HepG2 (cell line): ENCODE data around the gene MEF2B. TPM values are rescaled to one million over a fixed set of nuclear protein-coding genes. Genes with fewer than 3 reads are reported as not detected.

Source experiments
- ADNP ChIP-seq: sonication (generic); formaldehyde crosslinking; IDR thresholded peaks from 2 replicates; pipeline ENCODE4 v1.4.0; 2020; ENCODE audit warnings: missing genetic modification reagents
- BRD4 ChIP-seq: sonication (generic); formaldehyde crosslinking; IDR thresholded peaks from 2 replicates; pipeline ENCODE4 v1.4.0; 2020; ENCODE audit warnings: missing genetic modification reagents
- BRF2 ChIP-seq: sonication (generic); formaldehyde crosslinking; IDR thresholded peaks from 2 replicates; pipeline ENCODE4 v1.8.1; 2022; ENCODE audit warnings: mild to moderate bottlenecking, missing genetic modification reagents
- HES4 ChIP-seq: sonication (generic); formaldehyde crosslinking; IDR thresholded peaks from 2 replicates; pipeline ENCODE4 v1.9.0; 2021; ENCODE audit warnings: mild to moderate bottlenecking, missing genetic modification reagents, borderline replicate concordance
- JARID2 ChIP-seq: sonication (generic); formaldehyde crosslinking; IDR thresholded peaks from 2 replicates; pipeline ENCODE4 v1.8.1; 2023; ENCODE audit warnings: missing genetic modification reagents, inconsistent platforms; ENCODE audit not compliant: insufficient replicate concordance
- MAFF ChIP-seq: IDR thresholded peaks from 2 replicates; pipeline ENCODE4 v1.6.1; 2011; ENCODE audit warnings: low read depth, low read length, improper control_type of control experiment
- MAX ChIP-seq: IDR thresholded peaks from 2 replicates; pipeline ENCODE4 v1.6.1; 2012; ENCODE audit warnings: inconsistent platforms
- MYPOP ChIP-seq: sonication (generic); formaldehyde crosslinking; IDR thresholded peaks from 2 replicates; pipeline ENCODE4 v1.8.1; 2023; ENCODE audit warnings: mild to moderate bottlenecking, moderate library complexity, missing genetic modification reagents
- NFKBIZ ChIP-seq: IDR thresholded peaks from 2 replicates; pipeline ENCODE4 v1.6.1; 2018; ENCODE audit warnings: missing genetic modification reagents, missing compliant biosample characterization
- PAX8 ChIP-seq: sonication (generic); formaldehyde crosslinking; IDR thresholded peaks from 2 replicates; pipeline ENCODE4 v1.8.0; 2022; ENCODE audit warnings: mild to moderate bottlenecking, missing genetic modification reagents, borderline replicate concordance
- PRMT3 ChIP-seq: sonication (generic); formaldehyde crosslinking; IDR thresholded peaks from 2 replicates; pipeline ENCODE4 v1.8.1; 2022; ENCODE audit warnings: low read depth, mild to moderate bottlenecking, moderate library complexity, missing genetic modification reagents, borderline replicate concordance
- RELA ChIP-seq: sonication (generic); formaldehyde crosslinking; IDR thresholded peaks from 2 replicates; pipeline ENCODE4 v1.4.0; 2020; ENCODE audit warnings: missing genetic modification reagents
- SCMH1 ChIP-seq: sonication (generic); formaldehyde crosslinking; IDR thresholded peaks from 2 replicates; pipeline ENCODE4 v1.9.0; 2021; ENCODE audit warnings: missing genetic modification reagents, mild to moderate bottlenecking, borderline replicate concordance
- SKI ChIP-seq: fragments of 450-650 bp; IDR thresholded peaks from one replicate; pipeline ENCODE4 v1.6.1; 2018; ENCODE audit warnings: mild to moderate bottlenecking; ENCODE audit not compliant: partially characterized antibody
- SMC3 ChIP-seq: IDR thresholded peaks from 2 replicates; pipeline ENCODE4 v1.6.1; 2011; ENCODE audit warnings: low read length, improper control_type of control experiment
- SOX5 ChIP-seq: IDR thresholded peaks from 2 replicates; pipeline ENCODE4 v1.6.1; 2016; ENCODE audit warnings: borderline replicate concordance
- TCF7L2 ChIP-seq: IDR thresholded peaks from 2 replicates; pipeline ENCODE4 v1.6.1; 2011; ENCODE audit warnings: mild to moderate bottlenecking, low read depth, low read length, moderate library complexity
- ZBTB3 ChIP-seq: sonication (generic); formaldehyde crosslinking; IDR thresholded peaks from 2 replicates; pipeline ENCODE4 v1.4.0; 2020; ENCODE audit warnings: low read depth, mild to moderate bottlenecking, moderate library complexity, missing genetic modification reagents, borderline replicate concordance
- ZNF12 ChIP-seq: sonication (generic); formaldehyde crosslinking; IDR thresholded peaks from 2 replicates; pipeline ENCODE4 v1.5.0; 2020; ENCODE audit warnings: missing genetic modification reagents
- ZNF160 ChIP-seq: sonication (generic); formaldehyde crosslinking; IDR thresholded peaks from 2 replicates; pipeline ENCODE4 v1.8.0; 2022; ENCODE audit warnings: mild to moderate bottlenecking, inconsistent platforms, missing genetic modification reagents
- ZNF496 ChIP-seq: sonication (generic); formaldehyde crosslinking; IDR thresholded peaks from 2 replicates; pipeline ENCODE4 v1.8.1; 2023; ENCODE audit warnings: mild to moderate bottlenecking, moderate library complexity, missing genetic modification reagents; ENCODE audit not compliant: insufficient replicate concordance
- ZNF574 ChIP-seq: sonication (generic); formaldehyde crosslinking; IDR thresholded peaks from 2 replicates; pipeline ENCODE4 v1.4.0; 2020; ENCODE audit warnings: missing genetic modification reagents
- ZNF746 ChIP-seq: sonication (generic); formaldehyde crosslinking; IDR thresholded peaks from 2 replicates; pipeline ENCODE4 v1.8.0; 2022; ENCODE audit warnings: mild to moderate bottlenecking, missing genetic modification reagents
- ZNF768 ChIP-seq: sonication (generic); formaldehyde crosslinking; IDR thresholded peaks from 2 replicates; pipeline ENCODE4 v1.4.0; 2020; ENCODE audit warnings: missing genetic modification reagents
- ZNF841 ChIP-seq: sonication (generic); formaldehyde crosslinking; IDR thresholded peaks from 2 replicates; pipeline ENCODE4 v1.8.1; 2023; ENCODE audit warnings: missing genetic modification reagents, borderline replicate concordance
- polyA plus RNA-seq, 8 experiments: library from polyadenylated mRNA; depleted of rRNA in 3 of 8; stranded (reverse) in 7 of 8; unstranded in 1 of 8; fragments of >200 nt; fragmentation: Illumina TruSeq in 4 of 8; extraction: Trizol in 4 of 8; gene quantifications; 2 replicates each; pipeline versions ENCODE4 v1.2.1 to v1.2.3, GENCODE V29; 2011 to 2016; ENCODE audit warnings: low read depth in 4 of 8, missing spikeins in 1 of 8, mixed read lengths in 1 of 8; ENCODE audit not compliant: insufficient read depth in 1 of 8
- total RNA-seq, 5 experiments: library from RNA; depleted of rRNA; stranded (reverse); fragments of >200 nt; fragmentation: Illumina TruSeq; extraction: Trizol; gene quantifications; 2 replicates each; pipeline ENCODE4 v1.2.3, GENCODE V29; 2016; ENCODE audit warnings: low read depth in 1 of 5

MEF2B gene
- total and polyA plus RNA-seq, 2 of the 13 experiments (the other 11 are each of a cell fraction or from before 2014, with no cell fraction given), result 1.2 to 1.7 TPM

- 0 out of 2 replicates have a peak, but pooled peaks have one; percentile 6 for TF ChIP-seq ZNF160 (CRISPR knock-in tag)
- TF ChIP-seq JARID2 (CRISPR knock-in tag), result no peak
- TF ChIP-seq ZBTB3 (CRISPR knock-in tag), result peak; percentile 35; the same call in 1 of the 2 replicates
- 0 out of 2 replicates have a peak, but pooled peaks have one; percentile 43 for TF ChIP-seq HES4 (CRISPR knock-in tag)
- peak; percentile 58 for TF ChIP-seq MYPOP (CRISPR knock-in tag)
- TF ChIP-seq SOX5 (CRISPR knock-in tag), result peak; percentile 51; the same call in 1 of the 2 replicates
- TF ChIP-seq ZNF496, result no peak
- TF ChIP-seq MAFF, result no peak
- TF ChIP-seq SMC3, result peak; percentile 41
- peak; percentile 47; the same call in 1 of the 2 replicates for TF ChIP-seq ZNF12 (CRISPR knock-in tag)
- peak; percentile 81; the same call in 1 of the 2 replicates for TF ChIP-seq ADNP (CRISPR knock-in tag)
- peak; percentile 66; the same call in 1 of the 2 replicates for TF ChIP-seq NFKBIZ (CRISPR knock-in tag)
- TF ChIP-seq MAX, result peak; percentile 55
- no peak for TF ChIP-seq SCMH1 (CRISPR knock-in tag)
- TF ChIP-seq ZNF841 (CRISPR knock-in tag), result no peak
- TF ChIP-seq ZNF574, result peak; percentile 61
- no peak; the same call in 1 of the 2 replicates for TF ChIP-seq PRMT3 (CRISPR knock-in tag)
- peak; percentile 75; the same call in 1 of the 2 replicates for TF ChIP-seq RELA
- peak; percentile 52 for TF ChIP-seq SKI
- no peak for TF ChIP-seq TCF7L2
- peak; percentile 80 for TF ChIP-seq BRD4
- TF ChIP-seq BRF2 (CRISPR knock-in tag), result no peak
- TF ChIP-seq ZNF768 (CRISPR knock-in tag), result peak; percentile 79
- TF ChIP-seq ZNF746 (CRISPR knock-in tag), result 0 out of 2 replicates have a peak, but pooled peaks have one; percentile 49
- TF ChIP-seq PAX8 (CRISPR knock-in tag), result no peak
Measured at GRCh38 chr19:19098703-19099632, 71.1 kb downstream of the MEF2B start (continued).
